ENCODE data around the gene CRTC3. TPM values are rescaled to one million over a fixed set of nuclear protein-coding genes. Genes with fewer than 3 reads are reported as not detected.

Gene CRTC3
- total and polyA plus RNA-seq, 2 of the 13 experiments (the other 11 are each of a cell fraction or from before 2014, with no cell fraction given): 8.4 to 11.8 TPM

DNA sequence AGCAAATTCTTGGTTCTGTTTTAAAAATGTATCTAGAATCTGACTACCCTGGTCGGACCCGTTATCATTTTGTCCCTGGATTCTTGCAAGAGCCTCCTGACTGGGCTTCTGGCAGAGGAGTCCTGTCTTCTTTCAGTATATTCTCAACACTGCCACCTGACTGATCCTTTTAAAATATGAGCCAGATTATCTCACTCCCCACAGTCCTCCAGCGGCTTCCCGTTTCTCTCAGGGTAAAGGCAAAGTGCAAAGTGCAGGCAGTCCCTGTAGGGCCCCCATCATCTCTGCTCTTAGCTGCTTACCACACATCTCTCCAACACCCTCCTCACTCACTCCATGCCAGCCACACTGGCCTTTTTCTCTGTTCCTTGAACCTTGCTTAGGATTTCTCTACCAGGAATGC is 28.4 kb downstream of the CRTC3 start (continued):
- peak; percentile 92 for TF ChIP-seq HNF4G (IDR thresholded peaks at IDR 0.05; ENCODE audit: borderline replicate concordance, low read depth, low read length)
- peak; percentile 87; the same call in 1 of the 2 replicates for TF ChIP-seq HNF4G (CRISPR knock-in tag; IDR thresholded peaks at IDR 0.05; ENCODE audit: borderline replicate concordance, low read depth)
- TF ChIP-seq, protein P1, sequence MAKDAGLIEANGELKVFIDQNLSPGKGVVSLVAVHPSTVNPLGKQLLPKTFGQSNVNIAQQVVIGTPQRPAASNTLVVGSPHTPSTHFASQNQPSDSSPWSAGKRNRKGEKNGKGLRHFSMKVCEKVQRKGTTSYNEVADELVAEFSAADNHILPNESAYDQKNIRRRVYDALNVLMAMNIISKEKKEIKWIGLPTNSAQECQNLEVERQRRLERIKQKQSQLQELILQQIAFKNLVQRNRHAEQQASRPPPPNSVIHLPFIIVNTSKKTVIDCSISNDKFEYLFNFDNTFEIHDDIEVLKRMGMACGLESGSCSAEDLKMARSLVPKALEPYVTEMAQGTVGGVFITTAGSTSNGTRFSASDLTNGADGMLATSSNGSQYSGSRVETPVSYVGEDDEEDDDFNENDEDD (CRISPR knock-in tag; IDR thresholded peaks at IDR 0.05; ENCODE audit: borderline replicate concordance): no peak
- peak; percentile 98 for TF ChIP-seq HNF4A (CRISPR knock-in tag; IDR thresholded peaks at IDR 0.05)
- peak; percentile 72 for TF ChIP-seq ZNF263 (CRISPR knock-in tag; IDR thresholded peaks at IDR 0.05)
- TF ChIP-seq ZNF292 (CRISPR knock-in tag; IDR thresholded peaks at IDR 0.05; ENCODE audit: borderline replicate concordance, low read depth): peak; percentile 57; the same call in 1 of the 2 replicates
- TF ChIP-seq TBX2 (CRISPR knock-in tag; IDR thresholded peaks at IDR 0.05; ENCODE audit: borderline replicate concordance): 0 out of 2 replicates have a peak, but pooled peaks have one; percentile 15
- TF ChIP-seq SMARCC2 (IDR thresholded peaks at IDR 0.05): no peak
- 0 out of 2 replicates have a peak, but pooled peaks have one; percentile 58 for TF ChIP-seq HOMEZ (CRISPR knock-in tag; IDR thresholded peaks at IDR 0.05; ENCODE audit: low read depth)
- TF ChIP-seq ZNF317 (CRISPR knock-in tag; IDR thresholded peaks at IDR 0.05): 0 out of 2 replicates have a peak, but pooled peaks have one; percentile 14
- TF ChIP-seq KLF12 (CRISPR knock-in tag; IDR thresholded peaks at IDR 0.05; ENCODE audit: borderline replicate concordance): no peak
- TF ChIP-seq GZF1 (CRISPR knock-in tag; IDR thresholded peaks at IDR 0.05): 0 out of 2 replicates have a peak, but pooled peaks have one; percentile 39
- peak; percentile 79 for TF ChIP-seq ASH2L (IDR thresholded peaks at IDR 0.05; ENCODE audit: insufficient read length, low read depth, low read length)
- TF ChIP-seq ZNF644 (CRISPR knock-in tag; IDR thresholded peaks at IDR 0.05; ENCODE audit: low read depth): 0 out of 2 replicates have a peak, but pooled peaks have one; percentile 35
- no peak for TF ChIP-seq SOX13 (IDR thresholded peaks at IDR 0.05)
- peak in 1 of 2 experiments; percentile 36; a peak in 2 of 4 replicates for TF ChIP-seq SOX13 (CRISPR knock-in tag; conservative IDR thresholded peaks at IDR 0.05 in 1 of 2, IDR thresholded peaks at IDR 0.05 in 1 of 2)
- peak; percentile 47 for TF ChIP-seq ZNF781 (CRISPR knock-in tag; IDR thresholded peaks at IDR 0.05; ENCODE audit: borderline replicate concordance, not compliant biosample characterization)
- TF ChIP-seq MEF2D (CRISPR knock-in tag; IDR thresholded peaks at IDR 0.05): peak; percentile 57; the same call in 1 of the 2 replicates
- no peak for TF ChIP-seq KAT2B (IDR thresholded peaks at IDR 0.05; ENCODE audit: borderline replicate concordance, low read depth, low read length)
